Lung (tissue), 12 donors: ENCODE measurements around the gene BCL2L15. TPM values are rescaled to one million over a fixed set of nuclear protein-coding genes. Genes with fewer than 3 reads are reported as not detected.

Source experiments
- ATAC-seq: fragments of 200-7000 bp; cut with Tn5 transposase; one replicate; pipeline ENCODE4 v1.9.1; 2020; ENCODE audit warnings: moderate number of reproducible peaks; ENCODE audit not compliant: insufficient read depth, low FRiP score
- DNase-seq, 3 donors: peaks; one replicate each; pipeline ENCODE4 v3.0.0-alpha.2; 2013 to 2017
- H3K27ac ChIP-seq, 2 donors: one replicate each; pipeline ENCODE4 v1.5.1; 2013; ENCODE audit warnings: mild to moderate bottlenecking in 2 of 2, moderate library complexity in 2 of 2, control low read depth in 1 of 2, inconsistent platforms in 1 of 2, low read depth in 1 of 2, low read length in 1 of 2
- H3K27me3 ChIP-seq, 3 donors: one replicate each; pipeline ENCODE4 v1.5.1; 2013; ENCODE audit warnings: low read length in 2 of 3; ENCODE audit not compliant: control insufficient read depth in 3 of 3, insufficient read depth in 3 of 3
- H3K36me3 ChIP-seq, 4 donors: one replicate each; pipeline ENCODE4 v1.5.1; 2013; ENCODE audit warnings: low read length in 4 of 4, mild to moderate bottlenecking in 1 of 4, moderate library complexity in 1 of 4; ENCODE audit not compliant: control insufficient read depth in 4 of 4, insufficient read depth in 4 of 4
- H3K4me1 ChIP-seq, 5 donors: one replicate each; pipeline ENCODE4 v1.5.1; 2013; ENCODE audit warnings: low read length in 5 of 5, mild to moderate bottlenecking in 2 of 5, moderate library complexity in 1 of 5; ENCODE audit not compliant: control insufficient read depth in 5 of 5, insufficient read depth in 5 of 5
- H3K4me3 ChIP-seq: one replicate; pipeline ENCODE4 v1.5.1; 2013; ENCODE audit warnings: mild to moderate bottlenecking, control low read depth, moderate library complexity
- H3K9ac ChIP-seq, 2 donors: one replicate each; pipeline ENCODE4 v1.5.1; 2013; ENCODE audit warnings: low read length in 2 of 2, control low read depth in 1 of 2; ENCODE audit not compliant: insufficient read depth in 1 of 2
- H3K9me3 ChIP-seq, 4 donors: one replicate each; pipeline ENCODE4 v1.5.1; 2013; ENCODE audit warnings: low read length in 3 of 4, mild to moderate bottlenecking in 1 of 4, moderate library complexity in 1 of 4; ENCODE audit not compliant: control insufficient read depth in 4 of 4, insufficient read depth in 3 of 4
- whole genome bisulfite sequencing, 2 donors: extraction: QIAGEN DNeasy Blood & Tissue Kit; methylation state at CpG; one replicate each; pipeline ENCODE4 v1.1.7; 2013; 5-methylcytosine and 5-hydroxymethylcytosine counted together
- polyA plus RNA-seq, 2 donors: library from polyadenylated mRNA; stranded (reverse); fragments of 200-250 nt; gene quantifications; one replicate each; pipeline ENCODE4 v1.2.1, GENCODE V29; 2013
- total RNA-seq, 2 donors: library from RNA; depleted of rRNA in 1 of 2; stranded (reverse); fragments of >200 nt in 1 of 2; gene quantifications; one replicate each; pipeline ENCODE4 v1.2.1, GENCODE V29; 2014 to 2021
- TF ChIP-seq, protein P1 (sequence below): IDR thresholded peaks from 2 replicates; pipeline ENCODE4 v1.5.1; 2012; ENCODE audit warnings: mild to moderate bottlenecking; ENCODE audit errors: control extremely low read depth, extremely low read depth
- donor health status: control.
- donor health status: control.
- donor health status: Bipolar disorder and iron deficiency.
- donor health status: healthy.
- donor health status: DM: yes; HTN: yes; CAD: no.

Gene BCL2L15
- total and polyA plus RNA-seq, 4 donors, result 1.9 to 7.0 (median 3.2) TPM

DNA sequence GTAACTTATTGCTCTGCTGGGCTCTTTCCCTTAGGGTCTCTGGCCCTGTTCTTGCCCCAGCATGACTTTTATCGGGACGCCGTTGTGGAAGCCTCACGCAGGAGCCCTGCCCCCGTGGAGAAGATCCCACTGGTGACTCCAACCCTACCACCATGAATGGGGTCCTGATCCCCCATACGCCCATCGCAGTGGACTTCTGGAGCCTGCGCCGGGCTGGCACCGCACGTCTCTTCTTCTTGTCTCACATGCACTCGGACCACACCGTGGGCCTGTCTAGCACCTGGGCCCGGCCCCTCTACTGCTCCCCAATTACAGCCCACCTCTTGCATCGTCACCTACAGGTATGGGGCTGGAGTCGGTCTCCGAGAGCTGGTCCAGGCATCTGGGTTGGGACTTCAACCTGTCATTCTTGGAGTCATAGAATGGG, 18.1 kb upstream of the BCL2L15 start:
- no peaks in the 10 kb centered on the region for H3K9me3 ChIP-seq
- H3K36me3 ChIP-seq, result peaks cover 0 to 23% (median 10%) of the 10 kb centered on the region in 4 donors
- DNase-seq, result peak in 1 of 3 donors; percentile 37
- H3K4me1 ChIP-seq, result peaks cover 3 to 11% (median 4%) of the 10 kb centered on the region in 5 donors
- H3K27me3 ChIP-seq, result no peaks in the 10 kb centered on the region
- TF ChIP-seq, protein P1, sequence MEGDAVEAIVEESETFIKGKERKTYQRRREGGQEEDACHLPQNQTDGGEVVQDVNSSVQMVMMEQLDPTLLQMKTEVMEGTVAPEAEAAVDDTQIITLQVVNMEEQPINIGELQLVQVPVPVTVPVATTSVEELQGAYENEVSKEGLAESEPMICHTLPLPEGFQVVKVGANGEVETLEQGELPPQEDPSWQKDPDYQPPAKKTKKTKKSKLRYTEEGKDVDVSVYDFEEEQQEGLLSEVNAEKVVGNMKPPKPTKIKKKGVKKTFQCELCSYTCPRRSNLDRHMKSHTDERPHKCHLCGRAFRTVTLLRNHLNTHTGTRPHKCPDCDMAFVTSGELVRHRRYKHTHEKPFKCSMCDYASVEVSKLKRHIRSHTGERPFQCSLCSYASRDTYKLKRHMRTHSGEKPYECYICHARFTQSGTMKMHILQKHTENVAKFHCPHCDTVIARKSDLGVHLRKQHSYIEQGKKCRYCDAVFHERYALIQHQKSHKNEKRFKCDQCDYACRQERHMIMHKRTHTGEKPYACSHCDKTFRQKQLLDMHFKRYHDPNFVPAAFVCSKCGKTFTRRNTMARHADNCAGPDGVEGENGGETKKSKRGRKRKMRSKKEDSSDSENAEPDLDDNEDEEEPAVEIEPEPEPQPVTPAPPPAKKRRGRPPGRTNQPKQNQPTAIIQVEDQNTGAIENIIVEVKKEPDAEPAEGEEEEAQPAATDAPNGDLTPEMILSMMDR, result no peak
- peak overlapping the region; percentile 86 to 94 for H3K9ac ChIP-seq
- H3K4me3 ChIP-seq, result peak overlapping the region; percentile 74
- H3K27ac ChIP-seq, result peak overlapping the region; percentile 51 to 97
- ATAC-seq, result no peak
- 0% methylated on average over 17 of the region's 17 CpGs for WGBS, 2 donors

DNA sequence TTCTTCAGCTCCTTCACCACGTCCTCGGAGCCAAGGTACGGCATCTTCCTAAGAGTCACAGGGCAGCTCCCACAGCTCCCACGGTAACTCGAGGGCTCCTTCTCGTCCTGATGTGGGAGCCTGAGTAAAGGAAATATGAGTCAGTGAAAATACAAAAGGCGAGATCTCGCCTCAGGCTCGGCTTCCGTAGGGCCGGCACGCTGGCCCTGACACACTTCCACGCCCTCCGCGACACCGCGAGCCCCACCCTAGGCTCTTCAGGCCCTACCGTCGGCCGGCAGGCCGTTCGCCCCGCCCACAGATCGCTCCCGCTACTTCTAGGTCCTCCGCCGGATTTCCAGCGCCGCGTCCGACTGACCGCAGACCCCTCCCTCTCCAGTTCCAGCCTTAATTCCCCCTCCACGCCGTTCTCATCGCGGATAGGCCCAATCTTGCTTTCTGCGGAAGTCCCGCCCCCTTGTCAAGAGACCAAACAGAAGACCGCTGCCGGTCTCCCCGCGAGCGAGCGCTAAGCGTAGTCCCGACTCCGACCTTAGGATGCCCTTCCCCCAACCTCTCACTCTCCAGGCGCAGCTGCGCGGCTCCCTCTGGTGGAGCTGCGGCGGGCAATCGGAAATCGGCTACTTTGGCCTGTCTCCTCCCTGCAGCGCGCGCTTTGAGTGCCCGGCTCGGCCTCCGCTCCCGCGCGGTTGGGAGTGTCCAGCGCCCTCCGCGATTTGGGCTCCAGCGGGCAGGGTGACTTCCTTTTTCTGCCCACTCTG, 17.5 kb upstream of the BCL2L15 start, which contains the start of the genes AP4B1 and DCLRE1B:
TSS of gene AP4B1 (minus strand) at position 126 of the 761 bp plus-strand sequence. CDS start at position 44, 82 bp downstream.
TSS of gene DCLRE1B (plus strand) at position 653 of the 761 bp plus-strand sequence. CDS start 261 bp downstream, outside the sequence.
- Histone ChIP-seq H3K4me3 (peak within 1 kb of the TSS; percentile 74), H3K27ac (peak within 1 kb of the TSS; percentile 51 to 97), H3K9ac (peak within 1 kb of the TSS; percentile 91 to 94), H3K27me3 (no peaks in the 10 kb centered on the region), H3K9me3 (no peaks in the 10 kb centered on the region), H3K4me1 (peaks cover 3 to 11% (median 4%) of the 10 kb centered on the region in 5 donors), H3K36me3 (peaks cover under 1 to 22% (median 12%) of the 10 kb centered on the region in 4 donors)
- ATAC-seq (peak; percentile 96), DNase-seq (peak; percentile 100)
- TF ChIP-seq, protein P1, result peak; percentile 90
- 0 to 1% methylated on average over 67 of the region's 67 CpGs for WGBS, 2 donors

DNA sequence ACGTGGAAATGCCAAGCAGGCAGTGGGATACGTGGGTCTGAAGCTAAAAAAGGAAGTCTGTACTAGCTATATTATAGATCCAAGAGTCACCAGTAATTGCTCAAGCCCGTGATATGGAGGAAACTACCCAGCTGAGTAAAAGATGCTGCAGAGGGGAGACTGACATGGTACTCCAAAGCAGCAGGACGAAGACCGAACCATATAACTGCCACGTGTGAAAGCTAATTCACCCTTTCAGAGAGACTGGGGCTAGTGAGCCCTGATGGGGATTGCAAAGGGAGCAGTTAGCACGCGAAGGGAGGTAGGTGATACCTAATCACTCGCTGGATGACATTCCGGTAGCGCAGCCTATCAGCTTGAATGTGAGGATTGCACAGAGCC, 16.9 kb upstream of the BCL2L15 start:
- ATAC-seq (peak; percentile 6), DNase-seq (no peak)
- peak overlapping the region; percentile 74 to 91 for H3K9ac ChIP-seq
- 0% methylated on average over 11 of the region's 11 CpGs for WGBS, 2 donors
- peaks cover 4 to 25% (median 15%) of the 10 kb centered on the region in 4 donors for H3K36me3 ChIP-seq
- no peaks in the 10 kb centered on the region for H3K9me3 ChIP-seq
- no peaks in the 10 kb centered on the region for H3K27me3 ChIP-seq
- TF ChIP-seq, protein P1, result no peak
- peaks cover 3 to 15% (median 7%) of the 10 kb centered on the region in 5 donors for H3K4me1 ChIP-seq
- peak overlapping the region; percentile 71 for H3K4me3 ChIP-seq
- peak overlapping the region; percentile 51 to 97 for H3K27ac ChIP-seq
